Transverse colon (tissue), 4 donors: ENCODE data around the gene SLC1A7. TPM values are rescaled to one million over a fixed set of nuclear protein-coding genes. Genes with fewer than 3 reads are reported as not detected.

Experiments
- DNase-seq: peaks from one replicate; pipeline ENCODE4 v3.0.0-alpha.2; 2019
- H3K27ac ChIP-seq, 4 donors: fragments of 200-600 bp; sonication (generic); 2 replicates each; pipeline ENCODE4 v1.5.1; 2016 to 2018; ENCODE audit warnings: inconsistent platforms in 4 of 4
- H3K27me3 ChIP-seq: fragments of 200-600 bp; sonication (generic); 2 replicates; pipeline ENCODE4 v1.5.1; 2017; ENCODE audit warnings: inconsistent platforms
- H3K36me3 ChIP-seq, 4 donors: fragments of 200-600 bp; sonication (generic); 2 replicates each; pipeline ENCODE4 v1.5.1; 2017 to 2019; ENCODE audit warnings: inconsistent platforms in 4 of 4
- H3K4me1 ChIP-seq, 4 donors: fragments of 200-600 bp; sonication (generic); 2 replicates each; pipeline ENCODE4 v1.5.1; 2017 to 2020; ENCODE audit warnings: inconsistent platforms in 4 of 4
- H3K4me3 ChIP-seq, 4 donors: fragments of 200-600 bp; sonication (generic); 1 replicate in 1 of 4; 2 replicates in 3 of 4; pipeline versions ENCODE4 v1.5.1 to v1.6.1; 2017 to 2019; ENCODE audit warnings: inconsistent platforms in 4 of 4
- H3K9me3 ChIP-seq, 2 donors: fragments of 200-600 bp; sonication (generic); 2 replicates each; pipeline ENCODE4 v1.5.1; 2017 to 2019; ENCODE audit warnings: inconsistent platforms in 2 of 2
- EP300 ChIP-seq: sonication (generic); formaldehyde crosslinking; IDR thresholded peaks from one replicate; pipeline ENCODE4 v1.6.1; 2017; ENCODE audit warnings: antibody characterized with exemption, low read depth
- POLR2A ChIP-seq: fragments of 450-650 bp; IDR thresholded peaks from one replicate; pipeline ENCODE4 v1.6.1; 2016; ENCODE audit warnings: antibody characterized with exemption, mild to moderate bottlenecking, moderate library complexity
- POLR2AphosphoS5 ChIP-seq, 3 donors: sonication (generic); formaldehyde crosslinking; IDR thresholded peaks; one replicate each; pipeline ENCODE4 v1.6.1; 2016; ENCODE audit warnings: antibody characterized with exemption in 3 of 3
- WGBS, 2 donors: methylation state at CpG; one replicate each; pipeline ENCODE4 v1.1.5; 2018; ENCODE audit warnings: low coverage in 1 of 2; 5-methylcytosine and 5-hydroxymethylcytosine counted together
- in situ Hi-C, 4 donors: fragments of 200-750 bp; cut with MboI; loops; one replicate each; pipeline versions ENCODE4 v1.15.0 to v1.15.1; 2017; ENCODE audit warnings: low sequenced_read_pairs in 3 of 4, low pct_ligation_motif_present in 1 of 4, low pct_unique_long_range_greater_than_20kb in 1 of 4
- intact Hi-C: fragments of 100-400 bp; cut with DNase I; formaldehyde crosslinking; loops from one replicate; pipeline ENCODE4 v1.15.1; 2023; ENCODE audit warnings: low total_unique reads
- total RNA-seq, 4 donors: library from RNA; depleted of rRNA; stranded (reverse); fragments of >200 nt; gene quantifications; one replicate each; pipeline ENCODE4 v1.1.0, GENCODE V29; 2016
- TF ChIP-seq, protein P1 (sequence below), 5 experiments: fragments of 200-600 bp in 3 of 5; fragments of 450-650 bp in 2 of 5; sonication (generic) in 3 of 5; IDR thresholded peaks; 1 replicate in 2 of 5; 2 replicates in 3 of 5; pipeline ENCODE4 v1.5.1; 2016 to 2017; ENCODE audit warnings: antibody characterized with exemption in 5 of 5, inconsistent platforms in 3 of 5, mild to moderate bottlenecking in 2 of 5, moderate library complexity in 1 of 5

The SLC1A7 gene
- total RNA-seq, 4 donors from 2014 or later = 1.1 to 1.6 (median 1.6) TPM; not detected in 1

DNA sequence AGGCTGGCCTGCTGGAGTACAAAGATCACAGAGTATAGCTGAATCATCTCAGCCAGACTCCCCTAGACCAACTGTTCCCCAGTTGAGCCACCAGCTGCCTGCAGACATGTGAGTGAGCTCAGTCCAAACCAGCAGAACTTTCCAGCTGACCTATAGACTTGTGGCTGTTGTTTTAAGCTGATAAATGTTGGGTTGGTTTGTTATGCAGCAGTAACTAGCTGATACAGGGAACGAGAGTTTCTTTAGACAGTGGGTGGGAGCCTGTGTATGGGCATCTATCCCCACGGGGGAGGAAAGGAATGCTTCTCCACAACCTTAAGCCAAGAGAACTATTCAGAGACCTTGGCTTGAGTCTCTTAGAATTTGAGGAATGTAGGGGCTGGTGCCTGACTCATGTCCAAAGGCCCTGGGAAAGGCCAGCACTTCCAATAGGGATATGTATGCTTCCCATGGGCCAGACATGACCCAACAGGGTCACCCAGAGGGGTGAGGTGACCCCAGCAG is 30.1 kb downstream of the SLC1A7 start:
- no peak for DNase-seq
- intact Hi-C loops = no loop called here
- in situ Hi-C loops = no loop called here
- Histone ChIP-seq H3K36me3 (no peaks in the 10 kb centered on the region), H3K27me3 (no peaks in the 10 kb centered on the region), H3K4me3 (no peak overlapping the region), H3K9me3 (no peaks in the 10 kb centered on the region), H3K4me1 (peaks cover 17 to 43% (median 21%) of the 10 kb centered on the region in 4 donors), H3K27ac (no peak overlapping the region)
- 75% methylated on average over 2 of the region's 2 CpGs; no CpG with 5 or more reads in 1 of the 2 donors for WGBS, 2 donors
- TF ChIP-seq, protein P1, sequence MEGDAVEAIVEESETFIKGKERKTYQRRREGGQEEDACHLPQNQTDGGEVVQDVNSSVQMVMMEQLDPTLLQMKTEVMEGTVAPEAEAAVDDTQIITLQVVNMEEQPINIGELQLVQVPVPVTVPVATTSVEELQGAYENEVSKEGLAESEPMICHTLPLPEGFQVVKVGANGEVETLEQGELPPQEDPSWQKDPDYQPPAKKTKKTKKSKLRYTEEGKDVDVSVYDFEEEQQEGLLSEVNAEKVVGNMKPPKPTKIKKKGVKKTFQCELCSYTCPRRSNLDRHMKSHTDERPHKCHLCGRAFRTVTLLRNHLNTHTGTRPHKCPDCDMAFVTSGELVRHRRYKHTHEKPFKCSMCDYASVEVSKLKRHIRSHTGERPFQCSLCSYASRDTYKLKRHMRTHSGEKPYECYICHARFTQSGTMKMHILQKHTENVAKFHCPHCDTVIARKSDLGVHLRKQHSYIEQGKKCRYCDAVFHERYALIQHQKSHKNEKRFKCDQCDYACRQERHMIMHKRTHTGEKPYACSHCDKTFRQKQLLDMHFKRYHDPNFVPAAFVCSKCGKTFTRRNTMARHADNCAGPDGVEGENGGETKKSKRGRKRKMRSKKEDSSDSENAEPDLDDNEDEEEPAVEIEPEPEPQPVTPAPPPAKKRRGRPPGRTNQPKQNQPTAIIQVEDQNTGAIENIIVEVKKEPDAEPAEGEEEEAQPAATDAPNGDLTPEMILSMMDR (IDR thresholded peaks at IDR 0.05) = no peak
- TF ChIP-seq POLR2A = no peak
- no peak for TF ChIP-seq EP300
- TF ChIP-seq POLR2AphosphoS5 (IDR thresholded peaks at IDR 0.05) = no peak

DNA sequence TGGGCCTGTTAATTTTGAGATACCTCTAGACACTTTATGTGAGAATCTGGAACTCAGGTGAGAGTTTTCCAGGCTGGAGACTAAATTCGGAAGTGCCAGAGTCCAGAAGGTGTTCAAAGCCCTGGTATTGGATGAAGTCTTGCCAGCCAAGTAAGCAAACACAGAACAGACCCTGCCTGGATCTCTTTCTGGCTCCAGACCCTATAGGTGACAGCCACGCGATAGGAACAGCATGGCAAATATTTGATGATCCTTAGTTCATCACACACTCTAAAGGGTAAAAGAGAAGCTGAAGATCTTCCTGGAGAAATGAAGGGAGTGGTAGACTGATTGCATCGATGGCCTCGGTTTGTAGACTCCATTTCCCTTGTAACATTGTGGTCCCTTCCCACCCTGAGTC is 30.7 kb downstream of the SLC1A7 start:
- no peak for DNase-seq
- peaks cover 17 to 43% (median 21%) of the 10 kb centered on the region in 4 donors for H3K4me1 ChIP-seq

DNA sequence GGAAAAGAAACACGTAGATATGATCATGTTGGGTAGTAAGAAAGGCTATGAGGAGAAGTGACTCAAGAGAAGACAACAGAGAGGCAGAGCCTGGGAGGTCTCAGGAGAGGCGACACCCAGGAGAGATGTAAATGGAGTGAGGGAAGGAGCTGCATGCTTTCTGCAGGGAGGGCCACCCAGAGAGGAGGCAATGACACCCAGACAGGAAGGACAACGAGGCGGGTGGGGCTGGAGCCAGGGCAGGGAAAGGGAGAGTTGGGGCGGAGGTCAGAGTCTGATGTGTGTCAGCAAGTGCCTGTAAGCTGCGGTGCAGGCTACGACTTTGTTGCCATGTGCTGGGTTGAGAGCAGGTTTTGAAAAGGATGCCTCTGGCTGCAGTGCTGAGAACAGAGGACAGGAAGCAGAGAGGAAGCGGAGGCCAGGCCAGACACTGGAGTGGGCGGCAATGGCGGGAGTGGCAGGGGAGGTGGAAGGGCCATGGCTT is 31.3 kb downstream of the SLC1A7 start:
- TF ChIP-seq, protein P1 (IDR thresholded peaks at IDR 0.05) = peak in 1 of 5 experiments; percentile 20
- no peak for TF ChIP-seq EP300
- no peaks in the 10 kb centered on the region for H3K27me3 ChIP-seq
- peak overlapping the region; percentile 1 to 45 (median 38) for H3K27ac ChIP-seq
- WGBS, 2 donors = 39 to 58% methylated on average over 4 to 10 of the region's 10 CpGs
- in situ Hi-C loops (no loop called here), intact Hi-C loops (no loop called here)
- H3K4me3 ChIP-seq = no peak overlapping the region
- H3K4me1 ChIP-seq = peaks cover 17 to 43% (median 21%) of the 10 kb centered on the region in 4 donors
- no peaks in the 10 kb centered on the region for H3K9me3 ChIP-seq
- no peaks in the 10 kb centered on the region for H3K36me3 ChIP-seq
- DNase-seq = peak; percentile 84

More for the DNA sequence above, 30.7 kb downstream of the SLC1A7 start:
- Histone ChIP-seq H3K27me3 (no peaks in the 10 kb centered on the region), H3K9me3 (no peaks in the 10 kb centered on the region), H3K4me3 (no peak overlapping the region), H3K27ac (peak overlapping the region in 2 of 4 donors; percentile 38 to 45), H3K36me3 (no peaks in the 10 kb centered on the region)
- no peak for TF ChIP-seq POLR2AphosphoS5 (IDR thresholded peaks at IDR 0.05)
- no peak for TF ChIP-seq POLR2A
- TF ChIP-seq, protein P1 (IDR thresholded peaks at IDR 0.05) = no peak
- TF ChIP-seq EP300 = no peak
- WGBS, 2 donors = 0 to 56% methylated on average over 1 to 5 of the region's 5 CpGs
- in situ Hi-C loops (no loop called here), intact Hi-C loops (no loop called here)

DNA sequence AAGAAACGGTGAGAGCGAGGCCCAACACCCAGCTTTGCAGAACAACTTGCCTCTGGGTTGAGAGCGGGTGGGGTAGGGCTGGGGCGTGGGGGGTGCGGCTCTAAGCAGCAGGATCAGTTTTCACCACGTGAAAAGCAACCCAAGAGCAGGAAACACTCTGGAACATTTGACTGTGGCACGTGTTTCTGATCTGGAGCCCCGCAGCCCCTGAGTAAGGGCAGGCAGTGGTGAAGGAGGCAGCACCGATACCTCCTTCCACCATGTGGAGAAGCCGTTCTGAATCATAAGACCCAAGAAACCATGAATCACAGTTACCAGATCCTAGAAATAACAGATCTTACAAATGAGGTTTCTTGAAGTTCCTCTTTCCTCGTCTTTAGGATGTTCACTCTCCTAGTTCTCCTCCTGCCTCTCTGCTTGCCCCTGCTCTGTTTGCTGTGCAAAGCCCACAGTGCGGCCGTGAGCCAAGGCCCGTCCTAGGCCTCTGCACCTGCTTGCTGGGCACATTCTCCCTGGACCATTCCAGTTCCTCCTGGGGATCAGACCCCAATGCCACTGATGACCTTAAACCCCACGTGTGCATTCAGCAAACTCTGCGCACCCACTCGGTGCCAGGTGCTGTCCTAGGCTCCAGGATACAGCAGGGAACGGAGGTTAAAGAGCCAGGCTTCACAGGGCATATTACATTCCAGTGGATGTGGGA is 31.9 kb downstream of the SLC1A7 start:
- H3K27me3 ChIP-seq = no peaks in the 10 kb centered on the region
- intact Hi-C loops (no loop called here), in situ Hi-C loops (no loop called here)
- no peaks in the 10 kb centered on the region for H3K36me3 ChIP-seq
- WGBS, 2 donors = 63 to 100% methylated on average over 1 to 18 of the region's 18 CpGs
- H3K4me3 ChIP-seq = no peak overlapping the region
- peak overlapping the region; percentile 1 to 45 (median 38) for H3K27ac ChIP-seq
- H3K4me1 ChIP-seq = peaks cover 17 to 38% (median 21%) of the 10 kb centered on the region in 4 donors
- no peaks in the 10 kb centered on the region for H3K9me3 ChIP-seq
- TF ChIP-seq EP300 = no peak
- DNase-seq = no peak
